IPS DF 4.7 (cell line): ENCODE results near the gene MAN2A1.

Source experiments
- DNase-seq: peaks from one replicate; pipeline ENCODE4 v3.0.0-alpha.2; 2013; ENCODE audit warnings: low spot score; ENCODE audit errors: extremely low read depth

MAN2A1 gene

GRCh38 chr5:109706095-109706494, 16.4 kb downstream of the MAN2A1 start:
- no peak for DNase-seq

GRCh38 chr5:109707531-109707930, 17.8 kb downstream of the MAN2A1 start:
- DNase-seq: no peak

- no peak for DNase-seq
Measured at GRCh38 chr5:109708813-109709212, 19.1 kb downstream of the MAN2A1 start.

- DNase-seq: no peak
Measured at GRCh38 chr5:109709225-109709624, 19.5 kb downstream of the MAN2A1 start.

- no peak for DNase-seq
Measured at GRCh38 chr5:109711673-109712072, 21.9 kb downstream of the MAN2A1 start.

GRCh38 chr5:109713453-109713852, 23.7 kb downstream of the MAN2A1 start:
- DNase-seq: no peak

- no peak for DNase-seq
Measured at GRCh38 chr5:109714592-109714991, 24.9 kb downstream of the MAN2A1 start.

GRCh38 chr5:109718216-109718615, 28.5 kb downstream of the MAN2A1 start:
- no peak for DNase-seq

GRCh38 chr5:109718632-109719031, 28.9 kb downstream of the MAN2A1 start:
- no peak for DNase-seq

- DNase-seq: no peak
Measured at GRCh38 chr5:109719978-109720377, 30.3 kb downstream of the MAN2A1 start.

- no peak for DNase-seq
Measured at GRCh38 chr5:109721741-109722140, 32.0 kb downstream of the MAN2A1 start.

GRCh38 chr5:109723606-109724005, 33.9 kb downstream of the MAN2A1 start:
- no peak for DNase-seq

- DNase-seq: no peak
Measured at GRCh38 chr5:109725135-109725534, 35.4 kb downstream of the MAN2A1 start.

GRCh38 chr5:109739741-109740728, 50.3 kb downstream of the MAN2A1 start:
- DNase-seq: peak; percentile 69

GRCh38 chr5:109740966-109741365, 51.2 kb downstream of the MAN2A1 start:
- DNase-seq: no peak

GRCh38 chr5:109741390-109741789, 51.7 kb downstream of the MAN2A1 start:
- DNase-seq: no peak

- DNase-seq: no peak
Measured at GRCh38 chr5:109743041-109743531, 53.4 kb downstream of the MAN2A1 start.

- DNase-seq: no peak
Measured at GRCh38 chr5:109743770-109744212, 54.1 kb downstream of the MAN2A1 start.

GRCh38 chr5:109744261-109744660, 54.5 kb downstream of the MAN2A1 start:
- DNase-seq: no peak

GRCh38 chr5:109748546-109748945, 58.8 kb downstream of the MAN2A1 start:
- DNase-seq: no peak

GRCh38 chr5:109750463-109750862, 60.7 kb downstream of the MAN2A1 start:
- DNase-seq: no peak

GRCh38 chr5:109753279-109753678, 63.6 kb downstream of the MAN2A1 start:
- DNase-seq: no peak

- no peak for DNase-seq
Measured at GRCh38 chr5:109754319-109754718, 64.6 kb downstream of the MAN2A1 start.
